Skeletal muscle cell (primary cell): ENCODE results near the gene SYNGAP1.
A peak's percentile ranks its signal among the peaks of the same experiment; 100 is the strongest.

Source experiments
- DNase-seq: peaks from one replicate; pipeline ENCODE4 v3.0.0-alpha.2; 2010; ENCODE audit warnings: low read depth
- H3K4me3 ChIP-seq: 2 replicates; pipeline ENCODE4 v1.5.1; 2011; ENCODE audit warnings: low read depth, mild to moderate bottlenecking, control low read depth, low read length, moderate library complexity

The SYNGAP1 gene

DNA sequence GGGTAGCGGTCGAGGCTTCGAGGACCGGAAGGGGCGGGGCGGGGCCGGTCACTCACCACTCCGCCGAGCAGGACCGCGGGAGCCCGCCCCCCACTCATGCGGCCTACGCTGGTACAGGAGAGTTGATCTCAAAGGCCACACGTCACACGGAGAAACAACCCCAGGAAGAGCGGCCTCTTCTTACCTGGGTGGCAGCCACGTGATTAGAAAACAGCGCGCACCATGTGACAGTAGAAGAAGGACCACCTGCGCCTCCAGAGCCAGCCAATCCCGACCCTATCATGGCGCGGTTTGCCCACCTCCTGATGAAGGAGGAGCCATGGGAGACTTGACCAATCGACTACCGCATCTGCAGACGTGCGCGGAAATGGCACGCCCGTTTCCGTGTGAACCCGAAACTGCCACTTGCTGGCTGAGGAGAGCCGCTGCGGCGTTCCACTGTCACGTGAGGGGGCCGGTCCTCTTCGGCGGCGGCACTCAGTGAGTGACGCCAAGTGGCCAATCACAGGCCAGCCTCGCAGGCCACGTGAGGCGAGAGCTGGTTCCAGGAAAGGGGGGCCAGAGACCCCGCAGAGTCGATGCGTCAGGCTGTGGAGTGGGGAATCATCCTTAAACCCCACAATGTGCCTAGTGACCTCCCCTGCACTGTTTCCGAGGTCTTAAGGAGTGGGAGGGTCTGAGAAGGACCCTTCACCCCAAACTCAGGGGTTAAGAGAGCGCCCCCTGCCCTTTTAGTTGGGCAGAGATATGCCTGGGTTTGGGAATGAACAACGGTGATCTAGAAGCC lies 1.8 kb upstream of the SYNGAP1 start, which contains the start of gene CUTA:
Gene CUTA (minus strand): TSS at position 205 of the 787 bp plus-strand sequence. CDS start 107 bp downstream, at position 98.
- DNase-seq, result peak; percentile 99
- peak within 1 kb of the TSS; percentile 91 for H3K4me3 ChIP-seq

DNA sequence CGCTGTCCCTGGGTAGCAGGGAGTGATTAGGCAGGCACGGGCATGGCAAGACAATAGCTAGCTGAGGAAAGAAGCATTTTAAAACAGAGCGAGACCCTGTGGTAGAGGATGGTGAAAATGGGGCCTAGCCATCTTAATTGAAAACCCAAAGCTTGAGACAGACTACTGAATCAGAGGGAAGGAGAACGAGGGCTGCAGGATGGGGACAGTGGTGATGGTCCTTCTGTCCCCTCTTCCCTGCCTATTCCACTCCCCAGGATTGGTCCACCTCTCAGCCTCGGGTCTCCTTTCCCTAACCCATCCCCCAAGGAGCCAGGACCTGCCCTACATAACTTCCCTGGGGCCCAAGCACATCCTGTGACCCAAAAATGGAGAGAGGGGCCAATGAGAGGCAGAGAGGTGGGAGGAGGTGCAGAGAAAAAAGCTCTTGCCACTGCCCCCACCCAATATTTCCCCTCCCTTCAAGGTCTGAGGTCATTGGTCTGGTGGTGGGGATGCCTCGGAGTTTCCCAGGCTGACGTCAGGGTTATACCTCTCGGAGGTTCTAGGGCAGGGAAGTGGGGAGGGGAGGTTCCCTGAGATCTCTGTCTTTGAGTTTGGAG lies 1.1 kb upstream of the SYNGAP1 start:
- DNase-seq, result no peak
- H3K4me3 ChIP-seq, result peak overlapping the region; percentile 37

DNA sequence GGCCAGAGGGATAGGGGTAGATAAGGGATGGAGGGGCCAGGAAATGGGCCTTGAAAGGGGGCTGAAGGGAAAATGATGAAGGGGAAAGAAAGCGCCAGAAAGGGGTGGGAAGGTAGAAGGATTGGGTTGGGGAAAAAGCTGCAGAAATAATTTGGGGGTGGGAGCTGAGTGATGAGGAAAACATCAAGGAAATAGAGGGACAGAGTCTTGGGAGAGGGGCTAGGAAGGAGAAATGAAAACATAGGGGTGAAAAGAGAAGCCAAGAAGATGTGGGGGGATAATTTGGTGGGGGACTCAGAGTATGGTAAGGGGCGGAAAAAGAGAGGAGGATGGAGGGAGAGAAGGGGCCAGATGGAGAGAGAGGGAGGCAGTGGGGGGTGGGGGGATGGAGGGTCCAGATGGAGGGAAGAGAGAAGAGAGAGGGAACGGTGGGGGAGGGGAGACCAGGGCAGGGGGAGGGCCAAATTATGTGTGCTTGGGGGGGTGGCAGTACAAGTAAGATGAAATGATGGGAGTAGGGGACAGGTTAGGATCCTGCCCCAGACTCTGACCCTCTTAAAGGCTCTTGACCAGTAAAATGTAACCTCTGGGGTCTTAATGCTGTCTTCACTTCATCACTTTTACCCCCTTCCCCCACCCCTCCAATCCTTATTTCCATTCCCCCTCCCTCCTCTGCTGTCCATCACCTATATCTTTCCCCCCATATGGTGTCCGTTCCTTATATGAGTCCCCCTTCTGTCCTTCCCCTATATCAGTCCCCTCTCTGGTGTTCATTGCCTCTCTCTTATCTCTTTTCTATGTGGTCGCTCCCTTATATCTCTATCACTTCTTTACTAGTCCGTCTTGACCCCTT lies 852 bp downstream of the SYNGAP1 start:
- DNase-seq, result no peak
- H3K4me3 ChIP-seq, result peak overlapping the region; percentile 55

DNA sequence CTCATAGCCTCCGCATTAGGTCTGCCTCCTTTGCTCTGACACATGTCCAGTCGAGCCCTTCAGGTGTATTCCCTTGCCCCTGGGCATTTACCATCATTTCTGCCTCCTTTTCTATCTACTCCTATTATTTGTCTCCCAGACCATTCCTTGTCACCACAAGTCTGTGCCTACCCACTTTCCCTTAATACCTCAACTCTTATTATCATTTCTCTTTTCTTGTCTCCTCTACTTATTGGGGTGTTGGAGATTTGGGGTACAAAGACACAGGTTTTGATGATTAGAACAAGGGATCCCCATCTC lies 1.4 kb downstream of the SYNGAP1 start:
- H3K4me3 ChIP-seq, result no peak overlapping the region
- DNase-seq, result no peak

DNA sequence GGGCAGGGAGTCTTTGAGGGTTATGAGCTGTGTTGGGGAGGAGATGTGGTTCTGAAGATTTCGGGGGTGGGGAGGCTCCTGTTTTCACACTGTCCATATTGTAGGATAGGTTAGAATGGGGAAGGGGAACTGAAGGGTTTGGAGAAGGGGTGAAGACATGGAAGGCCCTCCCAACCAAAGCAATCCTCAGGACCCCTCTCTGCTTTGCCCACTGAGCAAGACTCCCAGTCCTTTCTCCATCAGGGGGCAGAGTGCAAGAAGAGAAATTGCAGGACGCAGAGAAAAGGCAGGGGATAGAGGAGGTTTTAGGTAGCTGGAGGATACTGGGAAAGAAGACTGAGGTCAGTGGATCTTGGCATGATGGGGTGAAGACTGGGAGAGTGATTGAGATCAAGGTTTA lies 3.9 kb downstream of the SYNGAP1 start:
- DNase-seq, result no peak
- no peak overlapping the region for H3K4me3 ChIP-seq

DNA sequence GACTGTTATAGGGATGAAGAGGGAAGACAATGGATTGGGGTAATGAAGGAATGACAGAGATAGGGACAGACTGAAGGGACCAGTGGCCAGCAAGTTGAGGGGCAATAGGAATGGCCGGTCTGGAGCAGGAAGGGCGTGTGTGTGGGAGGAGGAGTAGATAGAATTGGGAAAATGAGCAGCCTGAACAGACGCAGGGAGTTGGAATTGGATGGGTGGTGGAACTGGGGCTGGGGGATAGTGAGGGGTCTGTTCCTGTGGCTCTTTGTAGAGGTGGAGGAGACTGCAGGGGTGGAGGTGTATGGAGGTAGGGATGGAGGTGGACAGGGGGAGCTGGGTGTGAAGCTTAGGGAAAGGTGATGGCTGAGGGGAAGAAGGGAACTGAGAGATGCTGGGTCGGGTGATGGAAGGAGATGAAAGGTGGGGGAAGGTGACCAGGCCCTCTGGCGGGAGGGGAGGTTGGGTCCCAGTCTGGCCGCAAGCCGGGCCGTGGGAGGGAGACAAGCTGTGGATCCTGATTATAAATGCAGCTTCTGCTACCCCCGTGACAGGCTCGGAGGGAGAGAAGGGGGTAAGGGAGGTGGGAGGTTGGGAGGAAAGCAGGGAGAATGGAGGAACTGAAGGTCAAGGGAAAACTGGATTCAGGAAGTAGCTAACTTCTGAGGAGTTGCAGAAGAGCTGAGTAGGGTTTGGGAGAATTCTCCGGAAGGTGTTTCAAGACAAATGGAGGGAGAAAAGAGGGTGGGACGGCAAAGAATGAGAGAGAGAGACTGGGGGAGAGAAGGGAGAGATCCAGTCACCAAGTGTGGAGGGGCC lies 5.2 kb downstream of the SYNGAP1 start:
- no peak for DNase-seq
- peak overlapping the region; percentile 59 for H3K4me3 ChIP-seq

DNA sequence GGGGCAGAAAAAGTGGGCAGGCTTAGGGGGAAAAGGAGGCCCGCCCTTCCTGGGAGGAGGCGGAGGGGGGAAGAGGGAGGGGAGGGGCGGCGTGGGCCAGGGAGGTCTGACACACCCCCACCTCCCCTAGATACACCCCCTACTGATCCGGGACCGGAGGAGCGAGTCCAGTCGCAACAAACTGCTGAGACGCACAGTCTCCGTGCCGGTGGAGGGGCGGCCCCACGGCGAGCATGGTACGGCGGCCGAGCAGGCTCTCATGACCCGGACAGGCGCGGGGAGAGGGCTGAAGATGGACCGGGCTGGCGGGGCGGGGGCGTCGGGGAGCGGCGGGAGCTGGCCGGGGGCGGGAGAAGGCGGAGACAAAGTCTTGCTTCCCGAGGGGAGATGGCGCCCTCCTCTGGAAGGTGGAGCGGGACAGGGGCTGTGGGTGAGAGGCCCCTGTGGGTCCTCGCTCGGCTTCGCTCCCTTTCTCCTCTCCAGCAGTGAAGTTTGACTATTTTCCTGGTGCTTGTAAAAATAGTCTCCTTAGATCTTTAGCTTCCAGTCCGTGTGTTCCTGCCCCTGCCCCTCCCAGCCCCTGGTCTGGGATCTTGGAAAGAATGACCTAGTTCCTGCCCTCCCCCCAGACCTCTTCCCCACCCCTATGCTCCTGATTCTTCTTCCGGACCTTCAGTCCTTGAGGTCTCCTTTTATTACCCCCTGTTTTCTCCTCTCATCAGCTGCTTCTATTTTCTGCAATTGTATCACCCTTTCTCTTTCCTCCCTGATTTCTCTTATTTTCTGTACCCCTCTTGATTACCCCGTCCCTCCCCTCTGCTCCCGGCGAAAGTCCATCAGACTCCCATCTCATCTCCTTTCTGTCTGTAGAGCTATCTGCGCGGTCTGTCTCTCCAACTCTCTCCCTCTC lies 6.1 kb downstream of the SYNGAP1 start:
- peak overlapping the region; percentile 59 for H3K4me3 ChIP-seq
- peak; percentile 51 for DNase-seq

DNA sequence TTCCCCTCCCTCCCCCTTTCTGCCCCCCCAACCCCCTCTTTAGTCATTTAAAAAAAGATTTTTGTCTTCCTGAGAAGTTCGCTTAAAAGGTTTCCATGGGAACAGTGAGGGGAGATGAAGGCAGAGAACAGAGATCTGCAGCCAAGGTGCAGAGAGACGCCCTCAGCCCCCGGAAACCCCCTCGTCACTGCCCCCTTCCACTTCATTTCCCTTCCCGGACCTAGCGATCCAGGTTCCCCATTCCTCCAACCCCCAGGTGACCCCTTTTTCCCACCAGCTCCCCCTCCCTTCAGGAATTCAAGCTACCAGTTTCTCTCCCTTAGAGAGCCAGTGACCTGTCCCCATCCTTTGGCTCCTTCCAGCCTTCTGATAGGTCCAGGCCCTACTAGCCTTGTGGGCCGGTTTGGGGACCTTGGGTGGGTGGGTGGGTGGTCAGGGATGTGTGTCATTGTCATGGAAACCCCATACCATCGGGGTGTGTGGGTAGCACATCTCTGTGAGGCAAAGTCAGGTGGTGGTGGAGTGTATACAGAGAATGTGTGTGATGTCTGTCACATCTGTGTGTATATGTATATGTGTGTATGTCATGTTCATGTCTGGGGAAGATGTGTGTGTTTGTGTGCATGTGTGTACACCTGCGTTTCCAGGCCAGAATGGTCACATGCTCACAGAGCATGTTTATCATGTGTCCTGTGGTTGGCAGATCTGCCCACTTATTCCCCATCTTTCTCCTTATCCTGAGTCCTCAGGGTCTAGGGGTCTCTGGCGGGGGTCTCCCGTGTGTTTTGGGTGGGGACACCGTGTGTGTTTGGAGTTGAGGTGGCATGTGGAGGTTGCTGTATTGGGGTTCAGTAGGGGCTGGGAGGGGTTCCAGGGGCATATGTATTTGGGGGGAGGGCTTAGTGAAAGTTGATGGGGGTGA lies 7.0 kb downstream of the SYNGAP1 start:
- peak overlapping the region; percentile 63 for H3K4me3 ChIP-seq
- DNase-seq, result no peak

DNA sequence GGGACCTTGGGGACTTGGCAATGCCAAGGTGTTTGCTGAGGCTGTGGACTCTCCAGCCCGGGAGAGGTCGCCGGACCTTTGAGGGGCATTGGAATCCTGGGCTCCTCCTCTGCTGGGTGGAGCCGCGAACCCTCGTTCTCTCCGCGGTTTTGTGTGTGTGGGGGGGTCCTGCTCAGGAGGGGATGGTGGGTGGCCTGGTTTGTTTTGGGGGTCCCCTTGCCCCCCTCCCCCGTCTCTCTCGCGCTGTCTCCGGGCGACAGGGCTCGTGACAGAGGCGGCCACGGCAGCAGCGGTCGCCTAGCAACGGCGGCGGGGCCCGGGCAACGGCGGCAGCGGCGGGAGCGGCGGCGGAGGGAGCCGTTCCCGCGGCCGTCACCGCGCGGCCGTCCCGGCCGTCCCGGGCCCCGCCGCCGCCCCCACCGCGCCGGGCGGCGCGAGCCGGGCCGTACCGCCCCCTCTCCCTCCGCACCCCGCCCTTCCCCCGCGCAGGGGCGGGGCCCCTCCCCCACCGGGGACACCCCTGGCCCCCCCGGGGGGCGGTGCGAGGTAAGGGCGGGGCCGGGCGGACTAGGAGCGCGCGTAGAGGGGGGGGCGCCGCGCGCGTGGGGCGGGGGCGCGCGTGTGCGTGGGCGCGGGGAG lies 7.8 kb downstream of the SYNGAP1 start:
- peak overlapping the region; percentile 63 for H3K4me3 ChIP-seq
- no peak for DNase-seq

DNA sequence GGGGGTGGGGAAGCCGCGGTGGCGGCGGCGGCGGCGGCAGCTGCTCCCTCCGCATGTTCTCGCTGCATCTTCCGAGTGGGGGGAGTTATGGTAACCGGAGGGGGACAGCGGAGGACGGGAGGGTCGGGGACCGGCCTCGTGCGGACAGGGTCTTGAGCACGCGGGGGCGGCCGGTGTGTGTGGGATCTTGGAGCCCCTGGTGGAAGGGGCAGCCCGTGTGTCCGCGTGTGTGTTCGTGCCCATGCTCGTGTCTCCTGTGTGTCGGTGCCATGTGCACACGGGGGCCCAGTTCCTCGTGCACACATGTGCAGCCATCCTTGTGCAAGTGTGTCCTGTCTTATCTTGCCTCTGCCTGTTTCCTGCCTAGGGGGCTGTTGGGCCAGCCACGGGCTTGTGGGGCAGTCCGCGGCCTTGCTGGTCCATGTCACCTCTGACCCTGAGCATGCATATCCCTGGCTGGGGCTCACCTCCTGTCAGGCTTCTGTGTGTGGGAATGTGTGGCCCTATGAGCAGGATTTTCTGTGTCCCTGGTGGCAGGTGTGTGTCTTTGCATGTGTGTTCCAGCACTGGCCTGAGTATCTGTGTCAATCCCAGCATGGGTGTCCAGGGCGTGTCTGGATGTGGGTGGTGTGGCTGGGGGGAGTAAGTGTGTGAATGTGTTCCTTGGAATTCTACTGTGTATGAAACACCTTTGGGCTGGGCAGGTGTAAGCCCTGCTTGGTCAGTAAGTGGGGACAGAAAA lies 8.5 kb downstream of the SYNGAP1 start:
- DNase-seq, result no peak
- H3K4me3 ChIP-seq, result peak overlapping the region; percentile 63

DNA sequence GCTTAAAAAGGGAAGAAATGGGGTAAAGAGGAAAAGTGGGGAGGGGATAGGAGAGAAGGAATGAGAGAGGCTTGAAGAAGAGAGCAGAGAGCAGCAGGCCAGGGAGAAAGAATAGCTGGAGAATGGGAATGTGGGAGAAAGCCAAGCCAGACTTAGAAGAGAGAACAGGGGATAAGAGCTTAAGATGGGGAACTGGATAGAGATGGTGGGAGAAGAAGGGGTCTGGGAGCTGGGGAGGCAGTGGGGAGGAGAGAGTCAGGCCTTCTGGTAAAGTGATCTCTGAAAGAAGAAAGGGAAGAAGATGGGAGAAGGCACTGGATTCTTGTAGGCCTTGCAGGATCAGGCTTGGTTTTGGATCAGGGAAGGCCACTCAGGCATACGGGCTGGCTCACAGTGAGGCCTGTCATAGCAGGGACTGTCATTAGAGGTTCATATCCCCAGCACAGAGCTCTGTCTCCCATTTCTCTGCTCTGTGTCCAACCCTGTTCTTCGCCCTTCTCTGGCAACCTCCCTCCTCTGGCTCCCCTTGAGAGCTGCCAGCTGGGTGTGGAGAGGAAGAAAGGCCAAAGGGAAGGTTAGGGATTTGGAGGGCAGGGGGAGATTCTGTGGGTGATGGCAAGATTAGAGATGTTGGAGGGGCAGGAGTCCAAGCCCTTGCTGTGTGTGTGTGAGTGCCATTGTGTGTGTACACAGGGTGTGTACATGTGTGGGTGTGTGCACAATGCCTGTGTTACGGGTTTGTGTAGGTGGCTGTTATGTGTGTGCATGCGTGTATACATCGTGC lies 9.3 kb downstream of the SYNGAP1 start:
- peak overlapping the region; percentile 63 for H3K4me3 ChIP-seq
- DNase-seq, result no peak

DNA sequence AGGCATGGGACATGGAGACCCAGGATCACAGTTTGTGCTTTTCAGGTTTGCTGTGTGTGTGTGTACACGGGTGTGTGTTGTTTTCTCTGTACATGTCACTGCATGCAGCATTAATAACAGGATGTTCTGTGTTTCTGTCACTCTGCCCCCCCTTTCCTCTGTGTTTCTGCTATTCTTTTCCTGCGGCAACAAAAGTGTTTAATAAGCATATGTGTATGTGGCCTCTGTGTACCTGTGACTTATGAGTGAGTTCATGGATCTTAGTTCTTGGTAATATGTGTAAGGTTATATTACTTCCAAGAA lies 9.8 kb downstream of the SYNGAP1 start:
- no peak overlapping the region for H3K4me3 ChIP-seq
- DNase-seq, result no peak

DNA sequence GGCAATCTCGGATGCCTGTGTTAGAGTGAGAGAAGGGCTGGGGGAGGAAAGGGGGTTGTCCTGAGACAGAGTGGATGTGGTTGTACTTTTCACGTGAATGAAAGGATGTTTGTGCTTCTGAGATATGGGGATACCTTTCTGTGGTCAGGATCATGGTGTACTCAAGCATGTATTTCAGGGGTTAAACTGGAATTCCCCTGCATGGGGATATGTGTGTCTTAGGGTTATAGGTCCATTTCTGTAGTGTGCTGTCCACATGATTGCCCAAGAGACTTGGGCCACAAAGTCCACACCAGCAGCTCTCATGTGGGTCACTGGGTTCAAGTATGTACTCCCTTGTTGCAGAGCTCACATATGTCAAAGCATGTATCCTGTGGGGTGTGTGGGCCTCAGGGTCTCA lies 10.5 kb downstream of the SYNGAP1 start:
- no peak for DNase-seq
- no peak overlapping the region for H3K4me3 ChIP-seq

DNA sequence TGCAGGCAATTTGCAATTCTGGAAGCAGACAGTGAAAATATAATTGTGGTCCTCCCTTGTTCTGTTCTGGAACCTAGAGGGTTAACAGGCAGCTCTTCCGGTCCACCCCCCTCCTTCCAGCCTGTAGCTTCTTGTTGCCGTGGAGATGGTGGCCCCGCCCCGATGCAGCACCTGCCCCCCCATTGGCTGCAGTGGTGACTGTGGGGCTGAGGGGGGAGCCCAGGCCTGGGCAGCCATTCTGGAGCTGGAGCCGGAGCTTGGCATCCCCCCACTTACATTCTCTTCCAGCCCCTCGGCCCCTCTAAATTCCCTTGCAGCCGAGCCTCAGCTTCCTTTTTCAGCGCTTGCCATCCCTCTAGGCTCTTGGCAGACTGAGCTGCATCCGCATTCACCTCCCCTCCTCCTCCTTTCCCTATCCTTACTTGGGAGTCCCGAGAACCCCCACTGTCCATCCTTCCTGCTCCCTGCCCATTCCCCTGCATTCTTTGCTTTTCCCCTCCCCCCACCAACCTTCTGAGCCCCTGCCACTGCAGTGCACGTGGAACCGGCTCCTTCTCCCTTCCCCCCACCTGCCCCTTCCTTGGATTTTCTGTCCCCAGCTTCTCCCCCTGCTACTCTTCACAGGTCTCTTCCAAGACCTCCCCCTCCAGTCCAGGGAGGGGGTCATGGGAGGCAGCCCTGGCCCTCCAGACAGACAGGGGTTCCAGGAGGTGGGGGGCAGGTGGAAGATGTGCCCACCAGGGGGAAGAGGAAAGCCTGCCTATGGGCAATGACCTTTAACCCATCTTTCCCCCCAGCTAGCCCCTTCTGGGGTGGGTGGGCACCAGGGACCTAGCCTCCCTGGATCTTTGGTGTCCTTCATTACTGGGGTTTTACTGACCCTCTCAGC lies 11.4 kb downstream of the SYNGAP1 start:
- DNase-seq, result no peak
- no peak overlapping the region for H3K4me3 ChIP-seq

DNA sequence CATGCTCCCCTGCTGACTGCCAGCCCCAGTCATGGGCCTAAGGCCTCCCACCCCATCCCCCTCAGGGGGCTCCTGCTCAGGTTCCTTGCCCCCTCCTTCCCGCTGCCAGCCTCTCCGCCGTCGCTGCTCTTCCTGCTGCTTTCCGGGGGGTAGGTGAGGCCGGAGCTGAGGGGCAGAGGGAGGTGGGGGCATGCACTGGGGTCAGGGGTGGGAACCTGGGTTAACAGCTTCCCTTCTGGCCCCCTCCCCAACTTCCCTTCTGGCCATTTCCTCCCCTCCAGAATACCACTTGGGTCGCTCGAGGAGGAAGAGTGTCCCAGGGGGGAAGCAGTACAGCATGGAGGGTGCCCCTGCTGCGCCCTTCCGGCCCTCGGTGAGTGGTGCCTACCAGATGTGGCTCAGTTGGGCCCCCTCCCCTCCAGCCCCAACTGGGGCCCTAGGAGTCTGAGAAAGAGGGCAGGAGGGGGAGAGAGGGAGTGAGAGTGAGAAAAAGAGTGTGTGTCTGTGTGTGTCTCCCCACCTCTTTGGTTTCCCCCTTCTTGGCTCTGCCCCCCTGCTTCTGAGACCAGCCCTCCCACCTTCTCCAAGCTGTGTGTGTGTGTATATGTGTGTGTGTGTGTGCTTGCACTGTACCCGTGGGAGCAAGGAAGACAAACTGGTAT lies 12.1 kb downstream of the SYNGAP1 start:
- H3K4me3 ChIP-seq, result no peak overlapping the region
- no peak for DNase-seq
